G401.6 (cell line): Measurements from ENCODE around the gene MOGAT3.
"Not testable (repeated sequence)": the region's sequence is repeated elsewhere in the genome, so short reads cannot be mapped to it uniquely, and the experiment has no call there.

Source experiments
- FAIRE-seq: peaks from 2 replicates; lab custom pipeline; 2012; peaks lifted over from hg19 to GRCh38; lab: Jason Lieb, UNC

The MOGAT3 gene

GRCh38 chr7:101203740-101204738 lies 3.2 kb upstream of the MOGAT3 start:
- FAIRE-seq: not testable (repeated sequence)

DNA sequence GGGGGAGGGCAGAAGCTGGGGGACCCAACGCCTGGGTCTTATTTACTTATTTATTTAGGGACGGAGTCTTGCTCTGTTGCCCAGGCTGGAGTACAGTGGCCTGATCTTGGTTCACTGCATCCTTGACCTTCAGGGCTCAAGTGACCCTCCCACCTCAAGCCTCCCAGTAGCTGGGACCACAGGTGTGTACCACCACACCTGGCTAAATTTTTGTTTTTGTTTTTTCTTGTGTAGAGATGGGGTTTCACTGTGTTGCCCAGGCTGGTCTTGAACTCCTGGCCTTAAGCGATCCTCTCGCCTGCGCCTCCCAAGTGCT lies 1.7 kb upstream of the MOGAT3 start:
- no peak for FAIRE-seq

- no peak for FAIRE-seq
Observed at GRCh38 chr7:101201695-101202602, 1.1 kb upstream of the MOGAT3 start.

DNA sequence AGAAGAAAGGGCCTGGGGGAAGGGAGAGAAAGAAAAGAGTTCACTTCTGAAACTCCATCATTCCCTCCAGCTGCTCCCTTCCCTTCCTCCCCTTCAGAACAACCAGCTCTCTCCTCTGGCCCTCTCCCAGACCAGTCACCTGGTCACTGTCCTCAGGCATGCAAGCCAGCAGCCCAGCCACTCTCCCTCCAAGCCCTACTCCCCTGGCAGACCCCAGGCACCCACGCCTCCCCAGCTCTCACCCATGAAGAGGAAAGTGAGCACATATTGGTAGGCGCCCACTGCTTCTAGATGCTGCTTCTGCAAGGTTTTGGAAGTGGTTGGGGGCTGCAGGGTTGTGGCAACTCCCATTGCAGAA lies 353 bp downstream of the MOGAT3 start:
- no peak for FAIRE-seq

DNA sequence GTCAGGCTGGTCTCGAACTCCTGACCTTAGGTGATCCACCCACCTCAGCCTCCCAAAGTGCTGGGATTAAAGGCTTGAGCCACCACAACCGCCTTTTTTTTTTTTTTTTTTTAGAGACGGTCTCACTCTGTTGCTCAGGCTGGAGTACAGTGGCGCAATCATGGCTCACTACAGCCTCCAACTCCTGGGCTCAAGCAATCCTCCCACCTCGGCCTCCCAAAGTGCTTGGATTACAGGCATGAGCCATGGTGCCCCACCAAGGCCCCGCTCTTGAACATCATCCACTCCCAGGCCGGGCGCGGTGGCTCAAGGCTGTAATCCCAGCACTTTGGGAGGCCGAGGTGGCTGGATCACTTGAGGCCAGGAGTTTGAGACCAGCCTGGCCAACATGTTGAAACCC lies 1.3 kb downstream of the MOGAT3 start:
- FAIRE-seq: not testable (repeated sequence)

DNA sequence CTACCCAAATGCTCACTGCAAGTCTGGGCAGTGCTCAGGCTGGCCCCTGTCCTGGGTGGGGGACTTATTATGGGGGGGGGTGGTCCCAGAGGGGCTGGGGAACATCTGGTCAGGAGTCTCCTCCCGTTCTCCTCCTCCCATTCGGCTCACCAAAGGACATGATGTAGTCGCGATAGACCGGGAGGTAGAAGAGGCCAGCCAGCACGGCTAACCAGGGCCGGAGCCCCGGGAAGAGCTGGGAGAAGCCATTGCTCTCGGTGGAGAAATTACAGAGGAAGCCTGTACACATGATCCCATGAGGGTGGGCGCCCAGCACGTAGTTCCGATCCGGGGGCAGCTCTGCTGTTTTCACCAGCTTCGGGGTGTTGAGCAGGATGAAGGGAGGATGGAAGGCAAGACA lies 2.4 kb downstream of the MOGAT3 start:
- FAIRE-seq: no peak

- no peak for FAIRE-seq
Observed at GRCh38 chr7:101197991-101198390, 2.8 kb downstream of the MOGAT3 start.

- FAIRE-seq: no peak
Observed at GRCh38 chr7:101195884-101196283, 5.0 kb downstream of the MOGAT3 start.

DNA sequence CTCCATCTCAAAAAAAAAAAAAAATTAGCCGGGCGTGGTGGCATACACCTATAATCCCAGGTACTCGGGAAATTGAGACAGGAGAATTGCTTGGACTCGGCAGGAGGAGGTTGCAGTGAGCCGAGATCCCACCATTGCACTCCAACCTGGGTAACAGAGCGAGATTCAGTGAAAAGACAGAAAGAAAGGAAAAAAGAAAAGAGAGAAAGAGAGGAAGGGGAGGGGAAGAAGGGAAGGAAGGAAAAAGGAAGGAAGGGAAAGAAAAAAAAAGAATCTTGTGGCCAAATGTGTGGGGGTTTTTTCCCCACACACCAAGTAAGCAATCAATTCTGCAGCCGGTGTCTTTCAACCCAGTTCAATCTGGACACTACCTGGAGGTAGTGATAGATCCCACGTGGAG lies 11.7 kb downstream of the MOGAT3 start:
- FAIRE-seq: no peak

DNA sequence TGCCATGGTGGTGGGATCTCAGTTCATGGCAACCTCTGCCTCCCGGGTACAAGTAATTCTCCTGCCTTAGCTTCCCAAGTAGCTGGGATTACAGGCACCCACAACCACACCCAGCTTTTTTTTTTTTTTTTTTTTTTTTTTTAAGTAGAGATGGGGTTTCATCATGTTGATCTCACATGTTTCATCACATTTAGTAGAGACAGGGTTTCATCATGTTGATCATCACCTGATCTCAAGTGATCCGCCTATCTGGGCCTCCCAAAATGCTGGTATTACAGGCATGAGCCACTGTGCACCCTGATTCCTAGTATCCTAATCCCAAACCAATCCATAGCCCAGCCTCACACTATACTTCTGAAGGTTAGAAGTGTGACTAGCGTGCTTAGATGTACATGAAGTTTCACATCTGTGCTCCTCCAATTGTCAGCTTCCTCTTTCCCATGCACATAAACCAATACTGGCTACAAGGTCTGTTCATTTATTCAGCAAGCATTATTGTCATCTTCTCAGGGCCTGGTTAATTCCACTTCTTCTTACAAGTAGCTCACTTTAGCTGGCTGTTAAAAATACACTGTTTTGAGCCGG lies 13.9 kb downstream of the MOGAT3 start:
- FAIRE-seq: no peak

DNA sequence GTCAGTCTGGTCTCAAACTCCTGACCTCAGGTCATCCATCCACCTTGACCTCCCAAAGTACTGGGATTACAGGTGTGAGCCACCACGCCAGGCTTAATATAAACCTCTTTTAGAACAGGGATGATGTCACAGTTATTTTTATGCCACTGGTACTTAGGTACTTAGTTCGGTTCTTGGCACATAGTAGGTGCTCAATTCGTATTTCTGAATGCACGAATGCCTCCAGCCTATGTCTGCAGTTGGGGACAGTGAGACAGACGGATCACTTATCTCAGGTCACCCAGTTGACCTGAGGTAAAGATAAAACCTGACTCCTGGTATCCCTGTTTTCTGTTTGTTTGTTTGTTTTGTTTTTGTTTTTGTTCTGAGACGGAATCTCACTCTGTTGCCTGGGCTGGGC lies 14.6 kb downstream of the MOGAT3 start:
- FAIRE-seq: no peak

DNA sequence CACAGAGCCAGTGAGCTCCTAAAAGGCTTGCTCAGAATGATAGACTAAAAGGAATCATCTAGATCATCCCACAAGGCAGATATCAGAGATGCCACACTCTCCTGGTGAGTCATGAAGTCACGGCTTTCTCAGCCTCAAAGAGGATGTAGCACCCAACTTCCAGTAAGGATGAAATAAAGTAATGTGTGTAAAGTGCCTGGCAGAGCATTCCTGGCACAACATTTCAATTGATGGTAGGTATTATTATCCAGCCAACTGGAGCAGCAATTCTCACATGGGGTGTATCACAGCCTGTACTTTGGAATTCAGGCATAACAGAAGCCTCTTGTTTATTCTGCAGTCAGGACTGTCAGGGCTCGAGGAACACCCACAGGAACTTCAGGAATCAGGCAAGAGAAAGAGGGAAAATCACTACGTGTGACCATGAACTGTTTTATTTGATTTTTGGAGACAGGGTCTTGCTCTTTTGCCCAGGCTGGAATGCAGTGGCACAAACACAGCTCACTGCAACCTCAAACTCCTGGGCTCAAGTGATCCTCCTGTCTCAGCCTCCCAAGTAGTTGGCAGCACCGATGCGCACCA lies 15.5 kb downstream of the MOGAT3 start:
- FAIRE-seq: no peak

GRCh38 chr7:101180130-101180755 lies 20.6 kb downstream of the MOGAT3 start, which contains the start of gene NAT16:
Gene NAT16 (minus strand): TSS chr7:101180293. CDS start chr7:101174807, 5,486 bp downstream.
- no peak for FAIRE-seq

DNA sequence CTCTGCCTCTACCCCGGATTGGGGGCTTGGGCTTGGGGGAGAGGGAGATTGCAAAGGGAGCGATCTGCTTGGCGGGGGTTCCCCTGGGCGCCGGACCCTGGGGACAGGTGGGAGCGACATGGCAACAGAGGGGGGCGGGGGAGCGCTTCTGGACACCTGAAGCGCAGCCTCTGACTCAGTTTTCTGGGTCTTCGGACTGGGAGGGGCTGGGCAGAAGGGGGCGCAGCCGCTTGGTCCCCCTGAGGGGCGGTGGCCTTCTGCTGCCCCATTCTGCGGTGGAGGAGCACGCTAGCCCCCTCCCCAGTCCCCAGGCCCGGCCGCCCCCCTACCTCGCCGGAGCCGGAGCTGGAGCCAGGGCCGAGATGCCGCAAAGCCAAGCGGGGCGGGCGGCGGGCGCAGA lies 21.1 kb downstream of the MOGAT3 start:
- FAIRE-seq: no peak

DNA sequence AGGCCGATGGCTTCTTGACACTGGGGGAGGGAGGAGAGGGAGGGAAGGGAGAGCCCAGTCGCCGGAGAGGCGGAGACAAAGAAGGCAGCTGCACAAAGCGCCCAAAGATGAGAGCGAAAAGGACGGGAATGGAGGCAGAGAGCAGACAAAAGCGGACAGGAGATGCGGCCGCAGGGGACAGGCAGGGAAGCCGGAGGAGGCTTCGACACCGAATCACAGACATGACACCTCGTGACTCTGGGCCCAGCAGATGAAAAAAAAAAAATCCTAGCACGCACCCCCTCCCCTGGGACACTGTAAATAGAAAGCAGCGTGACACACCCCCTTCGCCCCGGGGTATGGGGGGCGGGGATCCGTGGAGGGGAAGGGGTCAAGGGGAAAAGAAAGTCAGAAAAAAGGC lies 21.7 kb downstream of the MOGAT3 start:
- FAIRE-seq: no peak

GRCh38 chr7:101177644-101178043 lies 23.2 kb downstream of the MOGAT3 start:
- no peak for FAIRE-seq

DNA sequence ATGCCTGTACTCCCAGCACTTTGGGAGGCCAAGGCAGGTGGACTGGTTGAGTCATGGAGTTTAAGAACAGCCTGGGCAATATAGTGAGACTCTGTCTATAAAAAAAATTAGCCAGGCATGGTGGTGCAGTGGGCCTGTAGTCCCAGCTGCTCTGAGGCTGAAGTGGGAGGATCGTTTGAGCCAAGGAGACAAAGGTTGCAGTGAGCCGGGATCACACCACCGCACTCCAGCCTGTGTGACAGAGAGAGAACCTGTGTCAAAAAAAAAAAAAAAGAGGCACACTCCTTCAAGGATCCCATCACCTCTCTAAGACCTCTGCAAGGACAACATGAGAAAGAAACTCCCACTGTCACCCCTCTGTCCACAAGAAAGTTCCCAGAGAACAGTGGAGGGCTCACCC lies 25.2 kb downstream of the MOGAT3 start:
- FAIRE-seq: no peak

DNA sequence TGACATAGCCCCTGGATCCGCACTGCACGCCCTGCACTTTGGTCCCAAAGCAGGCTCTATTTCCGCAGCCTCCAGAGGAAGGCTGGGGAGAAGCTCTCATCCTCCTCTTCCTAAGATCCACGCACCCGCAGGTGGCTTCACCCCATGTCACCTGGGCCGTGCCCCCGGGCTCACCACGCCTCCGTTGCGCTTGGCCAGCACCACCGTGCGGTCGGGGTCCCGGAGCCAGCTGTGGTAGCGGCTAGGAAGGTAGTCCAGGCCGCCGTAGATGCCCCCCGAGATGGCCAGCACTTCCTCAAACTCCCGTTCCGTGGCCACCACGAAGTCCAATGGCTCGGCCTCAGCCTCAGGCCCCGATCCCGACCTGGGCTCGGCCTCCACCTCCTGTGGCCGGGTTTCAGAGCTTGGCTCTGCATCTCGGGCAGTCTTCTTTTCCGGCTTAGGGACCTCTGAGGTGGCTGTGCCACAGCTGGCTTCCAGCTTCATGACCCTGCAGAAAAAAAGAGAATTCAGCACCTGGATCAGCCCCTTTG lies 26.4 kb downstream of the MOGAT3 start:
- FAIRE-seq: no peak

- no peak for FAIRE-seq
Observed at GRCh38 chr7:101173752-101174244, 27.0 kb downstream of the MOGAT3 start.

GRCh38 chr7:101172854-101173751 lies 27.7 kb downstream of the MOGAT3 start:
- no peak for FAIRE-seq
